Measurements from ENCODE around the gene NAT16. TPM values are rescaled to one million over a fixed set of nuclear protein-coding genes. Genes with fewer than 3 reads are reported as not detected.

Gene NAT16
- polyA plus RNA-seq, 1 donor from 2014 or later, result 4.5 TPM

DNA sequence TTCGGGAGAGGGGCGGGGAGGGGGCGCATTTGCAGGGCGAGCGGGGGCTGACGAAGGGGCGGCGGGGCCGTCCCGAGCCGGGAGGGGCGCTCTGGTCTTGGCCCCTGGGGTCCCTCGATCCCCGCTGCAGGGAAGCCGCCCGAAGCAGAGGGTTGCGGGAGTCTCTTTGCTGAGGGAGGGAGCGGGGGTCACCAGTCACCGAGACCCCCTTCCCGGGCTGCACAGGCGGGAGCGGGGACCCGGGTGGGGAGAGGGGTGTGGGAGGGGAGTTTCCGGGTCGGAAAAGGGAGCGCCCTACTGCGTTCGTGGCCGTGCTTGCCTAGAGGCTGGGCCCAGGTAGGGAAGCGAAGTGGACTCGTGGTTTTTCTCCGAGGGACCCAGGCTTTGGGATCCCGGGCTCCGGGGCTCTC, 25.4 kb downstream of the NAT16 start:
- peak; percentile 56 for TF ChIP-seq TAF1 (IDR thresholded peaks at IDR 0.05; ENCODE audit: low read depth)
- TF ChIP-seq, protein P1, sequence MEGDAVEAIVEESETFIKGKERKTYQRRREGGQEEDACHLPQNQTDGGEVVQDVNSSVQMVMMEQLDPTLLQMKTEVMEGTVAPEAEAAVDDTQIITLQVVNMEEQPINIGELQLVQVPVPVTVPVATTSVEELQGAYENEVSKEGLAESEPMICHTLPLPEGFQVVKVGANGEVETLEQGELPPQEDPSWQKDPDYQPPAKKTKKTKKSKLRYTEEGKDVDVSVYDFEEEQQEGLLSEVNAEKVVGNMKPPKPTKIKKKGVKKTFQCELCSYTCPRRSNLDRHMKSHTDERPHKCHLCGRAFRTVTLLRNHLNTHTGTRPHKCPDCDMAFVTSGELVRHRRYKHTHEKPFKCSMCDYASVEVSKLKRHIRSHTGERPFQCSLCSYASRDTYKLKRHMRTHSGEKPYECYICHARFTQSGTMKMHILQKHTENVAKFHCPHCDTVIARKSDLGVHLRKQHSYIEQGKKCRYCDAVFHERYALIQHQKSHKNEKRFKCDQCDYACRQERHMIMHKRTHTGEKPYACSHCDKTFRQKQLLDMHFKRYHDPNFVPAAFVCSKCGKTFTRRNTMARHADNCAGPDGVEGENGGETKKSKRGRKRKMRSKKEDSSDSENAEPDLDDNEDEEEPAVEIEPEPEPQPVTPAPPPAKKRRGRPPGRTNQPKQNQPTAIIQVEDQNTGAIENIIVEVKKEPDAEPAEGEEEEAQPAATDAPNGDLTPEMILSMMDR (IDR thresholded peaks at IDR 0.05; ENCODE audit: poor library complexity, severe bottlenecking), result no peak
- no peak for TF ChIP-seq REST (IDR thresholded peaks at IDR 0.05; ENCODE audit: borderline replicate concordance)
- Histone ChIP-seq H3K27me3 (ENCODE audit: insufficient read depth, low read depth, low read length) (no peaks in the 10 kb centered on the region), H3K9ac (ENCODE audit: low read length) (peak overlapping the region; percentile 94), H2AFZ (ENCODE audit: low read depth, low read length) (peak overlapping the region; percentile 73), H3K4me3 (ENCODE audit: low read length) (peak overlapping the region; percentile 92), H3K9me2 (ENCODE audit: insufficient read depth, low read length) (no peaks in the 10 kb centered on the region), H3K27ac (ENCODE audit: low read length) (peak overlapping the region; percentile 80), H3F3A (ENCODE audit: insufficient read depth, low read length, poor library complexity, severe bottlenecking) (no peaks in the 10 kb centered on the region), H3K79me2 (replicated peaks; ENCODE audit: insufficient read depth, low read length) (peaks cover 9% of the 10 kb centered on the region), H3K4me2 (ENCODE audit: low read length) (peak overlapping the region; percentile 92), H4K20me1 (ENCODE audit: insufficient read depth) (no peaks in the 10 kb centered on the region), H3K36me3 (ENCODE audit: insufficient read depth, low read length) (no peaks in the 10 kb centered on the region), H3K9me3 (ENCODE audit: low read length) (no peaks in the 10 kb centered on the region)

- peak; percentile 84 for TF ChIP-seq EP300 (conservative IDR thresholded peaks at IDR 0.05; ENCODE audit: poor library complexity, severe bottlenecking)
- TF ChIP-seq EZH2 (IDR thresholded peaks at IDR 0.05; ENCODE audit: borderline replicate concordance, insufficient read depth, low read length, poor library complexity, severe bottlenecking), result no peak
- TF ChIP-seq TAF1 (IDR thresholded peaks at IDR 0.05; ENCODE audit: low read depth), result peak; percentile 66
- peak; percentile 82 for TF ChIP-seq POLR2AphosphoS5 (IDR thresholded peaks at IDR 0.05)
- peak; percentile 74 for TF ChIP-seq REST (IDR thresholded peaks at IDR 0.05; ENCODE audit: borderline replicate concordance)
- TF ChIP-seq, protein P1 (IDR thresholded peaks at IDR 0.05; ENCODE audit: poor library complexity, severe bottlenecking), result no peak
- TF ChIP-seq MXI1 (conservative IDR thresholded peaks at IDR 0.05; ENCODE audit: poor library complexity, severe bottlenecking), result peak; percentile 84
- TF ChIP-seq SMC3 (conservative IDR thresholded peaks at IDR 0.05; ENCODE audit: poor library complexity), result no peak
- TF ChIP-seq RAD21 (conservative IDR thresholded peaks at IDR 0.05), result no peak
- H3K9me3 ChIP-seq (ENCODE audit: low read length), result no peaks in the 10 kb centered on the region
- peak within 1 kb of the TSS; percentile 94 for H3K9ac ChIP-seq (ENCODE audit: low read length)
- H3K4me3 ChIP-seq (ENCODE audit: low read length), result peak within 1 kb of the TSS; percentile 92
- H3F3A ChIP-seq (ENCODE audit: insufficient read depth, low read length, poor library complexity, severe bottlenecking), result no peaks in the 10 kb centered on the region
- no peaks in the 10 kb centered on the region for H4K20me1 ChIP-seq (ENCODE audit: insufficient read depth)
- no peaks in the 10 kb centered on the region for H3K27me3 ChIP-seq (ENCODE audit: insufficient read depth, low read depth, low read length)
- no peaks in the 10 kb centered on the region for H3K9me2 ChIP-seq (ENCODE audit: insufficient read depth, low read length)
- peak within 1 kb of the TSS; percentile 92 for H3K4me2 ChIP-seq (ENCODE audit: low read length)
- H3K27ac ChIP-seq (ENCODE audit: low read length), result peak within 1 kb of the TSS; percentile 93
- peaks cover 9% of the 10 kb centered on the region for H3K79me2 ChIP-seq (replicated peaks; ENCODE audit: insufficient read depth, low read length)
- H2AFZ ChIP-seq (ENCODE audit: low read depth, low read length), result peak within 1 kb of the TSS; percentile 88
- no peaks in the 10 kb centered on the region for H3K36me3 ChIP-seq (ENCODE audit: insufficient read depth, low read length)
Measured at GRCh38 chr7:101153969-101154692, 26.0 kb downstream of the NAT16 start, which contains the start of gene AP1S1. TSS of gene AP1S1 (plus strand) at chr7:101154476. CDS start at chr7:101154515, 39 bp downstream.
